ENCODE measurements around the gene DHX30. TPM values are rescaled to one million over a fixed set of nuclear protein-coding genes. Genes with fewer than 3 reads are reported as not detected.

DHX30 gene
- polyA plus RNA-seq, 1 of the 3 experiments (the other 2 are of a cell fraction), result 86.3 TPM

DNA sequence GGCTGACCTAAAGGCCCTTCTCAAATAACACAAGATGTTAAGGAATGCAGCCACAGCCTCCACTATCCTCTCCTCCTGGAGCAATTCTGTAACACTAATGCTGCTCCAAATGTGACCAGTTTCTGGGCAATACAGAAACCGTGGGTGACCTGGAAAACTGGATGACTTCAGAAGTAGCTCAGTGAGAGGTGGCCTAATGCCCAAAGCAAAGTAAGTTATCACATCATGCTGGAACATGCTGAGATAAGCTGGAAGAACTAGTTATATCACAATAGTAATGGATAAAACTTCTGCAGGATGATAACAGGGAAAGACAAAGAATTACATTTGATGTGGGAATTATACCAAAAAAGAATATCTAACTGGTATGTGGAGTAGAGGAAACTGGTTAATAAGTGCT, 72.0 kb downstream of the DHX30 start:
- no peak overlapping the region for H3K4me3 ChIP-seq (ENCODE audit: low read depth in 2 of 2, low read length in 1 of 2)
- ChIA-PET CTCF (interaction anchor here (0.5 to 2.8 kb wide), 3 partner anchors 25 to 161 kb away, joined by 3 to 15 read pairs (median 3); no protein-coding TSS in a partner anchor), POLR2A (no interaction called here)
- H3K9me2 ChIP-seq, result no peaks in the 10 kb centered on the region
- no peak overlapping the region for H3K9ac ChIP-seq
- TF ChIP-seq EZH2phosphoT487 (IDR thresholded peaks at IDR 0.05; ENCODE audit: borderline replicate concordance, low read depth), result no peak
- TF ChIP-seq EP300 (IDR thresholded peaks at IDR 0.05; ENCODE audit: borderline replicate concordance in 1 of 2, low read depth in 1 of 2, low read length in 1 of 2), result no peak
- no peak for TF ChIP-seq SIN3A (IDR thresholded peaks at IDR 0.05; ENCODE audit: borderline replicate concordance, low read depth, low read length)
- TF ChIP-seq FOXM1 (IDR thresholded peaks at IDR 0.05; ENCODE audit: low read depth), result no peak
- no peak for TF ChIP-seq POLR2AphosphoS5 (IDR thresholded peaks at IDR 0.05; ENCODE audit: low read depth, low read length)
- TF ChIP-seq YY1 (IDR thresholded peaks at IDR 0.05; ENCODE audit: low read depth), result no peak
- TF ChIP-seq, protein P1, sequence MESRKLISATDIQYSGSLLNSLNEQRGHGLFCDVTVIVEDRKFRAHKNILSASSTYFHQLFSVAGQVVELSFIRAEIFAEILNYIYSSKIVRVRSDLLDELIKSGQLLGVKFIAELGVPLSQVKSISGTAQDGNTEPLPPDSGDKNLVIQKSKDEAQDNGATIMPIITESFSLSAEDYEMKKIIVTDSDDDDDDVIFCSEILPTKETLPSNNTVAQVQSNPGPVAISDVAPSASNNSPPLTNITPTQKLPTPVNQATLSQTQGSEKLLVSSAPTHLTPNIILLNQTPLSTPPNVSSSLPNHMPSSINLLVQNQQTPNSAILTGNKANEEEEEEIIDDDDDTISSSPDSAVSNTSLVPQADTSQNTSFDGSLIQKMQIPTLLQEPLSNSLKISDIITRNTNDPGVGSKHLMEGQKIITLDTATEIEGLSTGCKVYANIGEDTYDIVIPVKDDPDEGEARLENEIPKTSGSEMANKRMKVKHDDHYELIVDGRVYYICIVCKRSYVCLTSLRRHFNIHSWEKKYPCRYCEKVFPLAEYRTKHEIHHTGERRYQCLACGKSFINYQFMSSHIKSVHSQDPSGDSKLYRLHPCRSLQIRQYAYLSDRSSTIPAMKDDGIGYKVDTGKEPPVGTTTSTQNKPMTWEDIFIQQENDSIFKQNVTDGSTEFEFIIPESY (IDR thresholded peaks at IDR 0.05; ENCODE audit: borderline replicate concordance, low read depth), result no peak
- TF ChIP-seq NFIC (IDR thresholded peaks at IDR 0.05; ENCODE audit: borderline replicate concordance), result no peak
- TF ChIP-seq, protein P2, sequence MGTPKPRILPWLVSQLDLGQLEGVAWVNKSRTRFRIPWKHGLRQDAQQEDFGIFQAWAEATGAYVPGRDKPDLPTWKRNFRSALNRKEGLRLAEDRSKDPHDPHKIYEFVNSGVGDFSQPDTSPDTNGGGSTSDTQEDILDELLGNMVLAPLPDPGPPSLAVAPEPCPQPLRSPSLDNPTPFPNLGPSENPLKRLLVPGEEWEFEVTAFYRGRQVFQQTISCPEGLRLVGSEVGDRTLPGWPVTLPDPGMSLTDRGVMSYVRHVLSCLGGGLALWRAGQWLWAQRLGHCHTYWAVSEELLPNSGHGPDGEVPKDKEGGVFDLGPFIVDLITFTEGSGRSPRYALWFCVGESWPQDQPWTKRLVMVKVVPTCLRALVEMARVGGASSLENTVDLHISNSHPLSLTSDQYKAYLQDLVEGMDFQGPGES (IDR thresholded peaks at IDR 0.05; ENCODE audit: low read depth, low read length), result no peak
- TF ChIP-seq, protein P3, sequence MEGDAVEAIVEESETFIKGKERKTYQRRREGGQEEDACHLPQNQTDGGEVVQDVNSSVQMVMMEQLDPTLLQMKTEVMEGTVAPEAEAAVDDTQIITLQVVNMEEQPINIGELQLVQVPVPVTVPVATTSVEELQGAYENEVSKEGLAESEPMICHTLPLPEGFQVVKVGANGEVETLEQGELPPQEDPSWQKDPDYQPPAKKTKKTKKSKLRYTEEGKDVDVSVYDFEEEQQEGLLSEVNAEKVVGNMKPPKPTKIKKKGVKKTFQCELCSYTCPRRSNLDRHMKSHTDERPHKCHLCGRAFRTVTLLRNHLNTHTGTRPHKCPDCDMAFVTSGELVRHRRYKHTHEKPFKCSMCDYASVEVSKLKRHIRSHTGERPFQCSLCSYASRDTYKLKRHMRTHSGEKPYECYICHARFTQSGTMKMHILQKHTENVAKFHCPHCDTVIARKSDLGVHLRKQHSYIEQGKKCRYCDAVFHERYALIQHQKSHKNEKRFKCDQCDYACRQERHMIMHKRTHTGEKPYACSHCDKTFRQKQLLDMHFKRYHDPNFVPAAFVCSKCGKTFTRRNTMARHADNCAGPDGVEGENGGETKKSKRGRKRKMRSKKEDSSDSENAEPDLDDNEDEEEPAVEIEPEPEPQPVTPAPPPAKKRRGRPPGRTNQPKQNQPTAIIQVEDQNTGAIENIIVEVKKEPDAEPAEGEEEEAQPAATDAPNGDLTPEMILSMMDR (IDR thresholded peaks at IDR 0.05), result no peak
- TF ChIP-seq GATA2 (CRISPR knock-in tag; IDR thresholded peaks at IDR 0.05), result no peak
- TF ChIP-seq SMC3 (IDR thresholded peaks at IDR 0.05; ENCODE audit: low read depth, low read length), result no peak
- TF ChIP-seq MEF2A (IDR thresholded peaks at IDR 0.05; ENCODE audit: borderline replicate concordance, low read depth), result no peak
- TF ChIP-seq RAD21 (IDR thresholded peaks at IDR 0.05; ENCODE audit: low read length), result no peak
- TF ChIP-seq FOXJ3 (CRISPR knock-in tag; IDR thresholded peaks at IDR 0.05), result no peak
- no peak for TF ChIP-seq RCOR1 (IDR thresholded peaks at IDR 0.05; ENCODE audit: low read length)
- no peak overlapping the region for H2AFZ ChIP-seq (ENCODE audit: low read depth)
- 0 out of 2 replicates have a peak, but pooled peaks cover 9% of the 10 kb centered on the region for H4K20me1 ChIP-seq (ENCODE audit: insufficient read depth)
- no peaks in the 10 kb centered on the region for H3K9me3 ChIP-seq
- H3K36me3 ChIP-seq (replicated peaks in 1 of 2; ENCODE audit: control insufficient read depth in 1 of 2, insufficient read depth in 2 of 2, low read length in 1 of 2), result peaks cover 38 to 67% of the 10 kb centered on the region in 2 experiments
- 0 out of 4 replicates have a peak, but pooled peaks cover 0 to 15% of the 10 kb centered on the region in 2 experiments for H3K4me1 ChIP-seq (ENCODE audit: control insufficient read depth in 1 of 2, insufficient read depth in 2 of 2, low read depth in 1 of 2, low read length in 1 of 2)
- peaks cover 33% of the 10 kb centered on the region; the same call in 1 of the 2 replicates for H3K79me2 ChIP-seq (ENCODE audit: insufficient read depth)
- peaks cover 4% of the 10 kb centered on the region for H3F3A ChIP-seq (replicated peaks; ENCODE audit: insufficient read depth)
- DNase-seq, result no peak
- H3K27ac ChIP-seq (ENCODE audit: low read depth in 2 of 2, low read length in 1 of 2), result no peak overlapping the region
- 73% methylated on average over 1 of the region's 1 CpG for WGBS (ENCODE audit: low lambda C conversion rate)
- no peak overlapping the region for H3K4me2 ChIP-seq
- H3K27me3 ChIP-seq (ENCODE audit: insufficient read depth), result no peaks in the 10 kb centered on the region
